ENCODE results near the gene RAI14. TPM values are rescaled to one million over a fixed set of nuclear protein-coding genes. Genes with fewer than 3 reads are reported as not detected.

RAI14 gene
- total RNA-seq, 1 donor from 2014 or later, result 92.7 TPM

- peaks cover 34% of the 10 kb centered on the region for H3K4me1 Mint-ChIP-seq
- H3K27ac Mint-ChIP-seq (ENCODE audit: unreplicated experiment), result no peak overlapping the region
- no peak overlapping the region for H3K4me3 Mint-ChIP-seq
- H3K27me3 Mint-ChIP-seq (ENCODE audit: low read depth), result no peaks in the 10 kb centered on the region
- peaks cover 12% of the 10 kb centered on the region for H3K9me3 Mint-ChIP-seq
- peaks cover 28% of the 10 kb centered on the region for H3K36me3 Mint-ChIP-seq (ENCODE audit: low read depth)
- DNase-seq (ENCODE audit: low read depth, low spot score), result no peak
- TF ChIP-seq CTCF (conservative IDR thresholded peaks at IDR 0.05), result no peak
Measured at GRCh38 chr5:34728236-34728635, 72.1 kb downstream of the RAI14 start.

DNA sequence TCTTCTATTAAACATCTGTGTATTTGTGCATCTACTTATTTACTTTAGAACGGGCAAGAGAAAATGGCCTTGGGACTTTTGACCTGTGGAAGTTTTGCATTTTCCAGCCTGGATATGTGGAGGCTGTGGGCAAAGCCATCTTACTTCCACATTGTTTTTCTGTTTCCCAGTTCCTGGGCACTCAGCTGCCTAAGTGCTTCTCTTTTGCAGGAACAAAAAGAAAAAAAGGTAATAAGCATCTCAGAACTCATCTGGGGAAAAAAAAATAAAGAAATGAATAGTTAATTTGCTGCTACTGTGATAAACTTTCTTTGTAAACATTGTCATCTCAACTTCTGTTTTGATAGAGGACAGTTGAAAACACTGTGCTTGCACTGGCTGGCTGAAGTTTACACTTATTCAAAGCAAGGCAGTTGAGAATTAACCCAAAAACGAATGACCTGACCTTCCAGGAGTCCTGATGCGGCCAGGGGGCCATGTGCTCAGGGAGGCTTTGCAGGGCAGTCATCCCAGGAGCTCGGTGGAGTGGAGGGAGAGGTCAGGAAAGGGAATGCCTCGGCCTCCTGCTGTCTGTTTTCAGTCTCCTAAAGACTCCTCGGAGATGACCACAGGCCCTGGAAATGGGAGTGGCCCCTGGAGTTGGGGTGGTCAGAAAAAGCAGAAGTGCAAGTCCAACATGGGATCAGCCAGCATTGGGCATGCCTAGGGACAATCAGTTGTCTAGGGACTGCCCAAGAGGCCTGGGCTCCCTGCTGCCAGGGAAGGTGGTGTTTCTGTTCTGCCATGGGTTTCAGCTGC is 75.5 kb downstream of the RAI14 start:
- no peak for TF ChIP-seq CTCF (conservative IDR thresholded peaks at IDR 0.05)
- Mint-ChIP-seq H3K4me3 (no peak overlapping the region), H3K27ac (ENCODE audit: unreplicated experiment) (no peak overlapping the region), H3K9me3 (peaks cover 7% of the 10 kb centered on the region), H3K27me3 (ENCODE audit: low read depth) (no peaks in the 10 kb centered on the region), H3K4me1 (peaks cover 13% of the 10 kb centered on the region), H3K36me3 (ENCODE audit: low read depth) (peaks cover 21% of the 10 kb centered on the region)
- no peak for DNase-seq (ENCODE audit: low read depth, low spot score)

DNA sequence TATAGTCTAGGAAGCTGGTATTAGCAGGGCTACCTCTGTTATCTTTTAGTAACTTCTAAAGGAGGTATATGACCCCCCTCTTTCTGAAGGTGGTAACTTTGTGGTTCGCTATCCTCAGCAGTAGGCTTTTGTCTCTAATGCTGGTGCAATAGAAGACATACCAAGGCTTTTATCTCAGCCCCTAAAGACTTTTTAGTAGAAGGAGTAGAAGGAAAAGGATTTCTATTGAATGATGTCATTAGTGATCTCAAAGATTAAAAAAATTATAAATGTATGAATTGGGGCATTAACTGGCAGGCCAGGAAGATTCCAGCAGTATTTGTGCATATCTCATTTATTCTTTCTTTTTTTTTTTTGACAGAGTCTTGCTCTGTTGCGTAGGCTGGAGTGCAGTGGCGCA is 78.2 kb downstream of the RAI14 start:
- no peak for DNase-seq (ENCODE audit: low read depth, low spot score)
- Mint-ChIP-seq H3K9me3 (peaks cover 2% of the 10 kb centered on the region), H3K4me3 (no peak overlapping the region), H3K4me1 (peaks cover 12% of the 10 kb centered on the region), H3K27me3 (ENCODE audit: low read depth) (no peaks in the 10 kb centered on the region), H3K36me3 (ENCODE audit: low read depth) (no peaks in the 10 kb centered on the region), H3K27ac (ENCODE audit: unreplicated experiment) (no peak overlapping the region)
- TF ChIP-seq CTCF (conservative IDR thresholded peaks at IDR 0.05), result no peak

DNA sequence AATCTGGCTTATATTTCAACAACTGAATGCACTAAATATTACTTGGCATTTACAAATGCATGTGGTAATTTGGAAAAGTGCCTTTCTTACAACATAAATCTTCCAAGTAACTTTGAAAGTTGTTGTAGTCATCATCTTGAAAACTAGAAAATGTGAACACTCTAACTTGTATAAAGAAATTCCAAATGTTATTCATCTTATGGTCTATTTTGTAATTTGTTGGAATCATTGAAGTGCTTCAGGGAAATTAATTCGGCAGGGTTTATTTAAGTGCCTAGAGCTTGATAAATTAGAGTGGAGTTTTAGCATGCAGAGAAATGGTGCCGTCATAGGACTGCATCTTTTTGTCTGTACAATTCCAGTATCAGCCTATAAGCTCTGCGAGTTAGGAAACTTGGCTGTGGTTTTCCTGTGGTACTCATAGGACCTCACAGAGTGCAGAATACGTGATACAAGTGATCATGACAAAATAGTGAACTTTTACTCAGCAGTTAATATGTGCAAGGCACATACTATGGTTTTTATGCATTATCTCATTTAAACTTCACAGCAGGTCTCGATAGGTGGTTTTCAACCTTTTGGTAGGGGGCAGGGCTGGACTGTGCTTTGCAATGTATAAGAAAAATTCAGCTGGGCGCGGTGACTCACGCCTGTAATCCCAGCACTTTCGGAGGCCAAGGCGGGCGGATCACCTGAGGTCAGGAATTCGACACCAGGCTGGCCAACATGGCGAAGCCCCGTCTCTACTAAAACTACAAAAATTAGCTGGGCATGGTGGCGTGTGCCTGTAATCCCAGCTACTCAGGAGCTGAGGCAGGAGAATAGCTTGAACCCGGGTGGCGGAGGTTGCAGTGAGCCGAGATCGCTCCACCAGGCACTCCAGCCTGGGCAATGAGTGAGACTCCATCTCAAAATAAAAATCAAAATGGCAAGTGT is 79.6 kb downstream of the RAI14 start:
- peaks cover 14% of the 10 kb centered on the region for H3K4me1 Mint-ChIP-seq

More for the DNA sequence above, 79.6 kb downstream of the RAI14 start:
- H3K27me3 Mint-ChIP-seq (ENCODE audit: low read depth), result no peaks in the 10 kb centered on the region
- H3K4me3 Mint-ChIP-seq, result no peak overlapping the region
- H3K9me3 Mint-ChIP-seq, result no peaks in the 10 kb centered on the region
- TF ChIP-seq CTCF (conservative IDR thresholded peaks at IDR 0.05), result no peak
- H3K27ac Mint-ChIP-seq (ENCODE audit: unreplicated experiment), result no peak overlapping the region
- no peaks in the 10 kb centered on the region for H3K36me3 Mint-ChIP-seq (ENCODE audit: low read depth)
- no peak for DNase-seq (ENCODE audit: low read depth, low spot score)

Measured in neural crest cell (in vitro differentiated cells).